ENCODE measurements around the gene GP9. TPM values are rescaled to one million over a fixed set of nuclear protein-coding genes. Genes with fewer than 3 reads are reported as not detected.
A peak's percentile ranks its signal among the peaks of the same experiment; 100 is the strongest.

The GP9 gene
- total and polyA plus RNA-seq, 2 donors from 2014 or later: 0.49 TPM; not detected in 1

- FAIRE-seq: no peak
- Histone ChIP-seq H3K9ac (ENCODE audit: low read length in 3 of 3) (no peak overlapping the region), H3K4me1 (ENCODE audit: control insufficient read depth in 2 of 3, insufficient read depth in 2 of 3, low read depth in 1 of 3, low read length in 3 of 3) (peaks cover 0 to 13% (median 0%) of the 10 kb centered on the region in 3 donors), H3K9me3 (ENCODE audit: control insufficient read depth in 2 of 3, insufficient read depth in 1 of 3, low read length in 3 of 3) (no peaks in the 10 kb centered on the region), H3K4me3 (ENCODE audit: low read length in 3 of 3) (no peak overlapping the region), H3K36me3 (ENCODE audit: control insufficient read depth in 2 of 3, insufficient read depth in 3 of 3, low read length in 3 of 3) (peaks cover 0 to 5% (median 0%) of the 10 kb centered on the region in 3 donors), H3K27me3 (ENCODE audit: control insufficient read depth, insufficient read depth, low read length) (no peaks in the 10 kb centered on the region), H3K27ac (ENCODE audit: low read depth in 2 of 2, low read length in 2 of 2) (no peak overlapping the region)
- no peak for TF ChIP-seq CTCF (IDR thresholded peaks at IDR 0.05; ENCODE audit: borderline replicate concordance, extremely low read depth, insufficient read depth)
- intact Hi-C loops (cut with DNase I): no loop called here
- DNase-seq: no peak
These were observed 43.5 kb downstream of the GP9 start for GRCh38 chr3:129104051-129104450.

GRCh38 chr3:129104498-129105079, 44.0 kb downstream of the GP9 start:
- no peak for TF ChIP-seq CTCF (IDR thresholded peaks at IDR 0.05; ENCODE audit: borderline replicate concordance, extremely low read depth, insufficient read depth)
- FAIRE-seq: no peak

GRCh38 chr3:129105862-129106261, 45.3 kb downstream of the GP9 start:
- no peak for TF ChIP-seq CTCF (IDR thresholded peaks at IDR 0.05; ENCODE audit: borderline replicate concordance, extremely low read depth, insufficient read depth)
- H3K4me3 ChIP-seq (ENCODE audit: low read length in 3 of 3): no peak overlapping the region
- intact Hi-C loops (cut with DNase I): no loop called here
- H3K36me3 ChIP-seq (ENCODE audit: control insufficient read depth in 2 of 3, insufficient read depth in 3 of 3, low read length in 3 of 3): peaks cover 0 to 5% (median 0%) of the 10 kb centered on the region in 3 donors
- H3K27ac ChIP-seq (ENCODE audit: low read depth in 2 of 2, low read length in 2 of 2): no peak overlapping the region
- no peak for DNase-seq
- H3K4me1 ChIP-seq (ENCODE audit: control insufficient read depth in 2 of 3, insufficient read depth in 2 of 3, low read depth in 1 of 3, low read length in 3 of 3): peaks cover 0 to 13% (median 0%) of the 10 kb centered on the region in 3 donors
- no peak overlapping the region for H3K9ac ChIP-seq (ENCODE audit: low read length in 3 of 3)
- H3K9me3 ChIP-seq (ENCODE audit: control insufficient read depth in 2 of 3, insufficient read depth in 1 of 3, low read length in 3 of 3): no peaks in the 10 kb centered on the region
- no peak for FAIRE-seq
- H3K27me3 ChIP-seq (ENCODE audit: control insufficient read depth, insufficient read depth, low read length): no peaks in the 10 kb centered on the region

More at GRCh38 chr3:129104498-129105079, 44.0 kb downstream of the GP9 start:
- H3K9ac ChIP-seq (ENCODE audit: low read length in 3 of 3): no peak overlapping the region
- H3K4me1 ChIP-seq (ENCODE audit: control insufficient read depth in 2 of 3, insufficient read depth in 2 of 3, low read depth in 1 of 3, low read length in 3 of 3): peaks cover 0 to 13% (median 0%) of the 10 kb centered on the region in 3 donors
- DNase-seq: peak in 1 of 5 donors; percentile 32
- peaks cover 0 to 5% (median 0%) of the 10 kb centered on the region in 3 donors for H3K36me3 ChIP-seq (ENCODE audit: control insufficient read depth in 2 of 3, insufficient read depth in 3 of 3, low read length in 3 of 3)
- H3K4me3 ChIP-seq (ENCODE audit: low read length in 3 of 3): no peak overlapping the region
- no peaks in the 10 kb centered on the region for H3K27me3 ChIP-seq (ENCODE audit: control insufficient read depth, insufficient read depth, low read length)
- no peak overlapping the region for H3K27ac ChIP-seq (ENCODE audit: low read depth in 2 of 2, low read length in 2 of 2)
- intact Hi-C loops (cut with DNase I): no loop called here
- no peaks in the 10 kb centered on the region for H3K9me3 ChIP-seq (ENCODE audit: control insufficient read depth in 2 of 3, insufficient read depth in 1 of 3, low read length in 3 of 3)

Data from kidney (tissue), 14 donors.